Hematopoietic multipotent progenitor cell treated with erythropoietin and hydrocortisone succinate and interleukin-3 and kit ligand, for 15 days (in vitro differentiated cells): Measurements from ENCODE around the gene OR10G3.

Experiments
- DNase-seq: peaks from one replicate; pipeline ENCODE4 v3.0.0-alpha.2; 2015; ENCODE audit warnings: low spot score

OR10G3 gene

DNA sequence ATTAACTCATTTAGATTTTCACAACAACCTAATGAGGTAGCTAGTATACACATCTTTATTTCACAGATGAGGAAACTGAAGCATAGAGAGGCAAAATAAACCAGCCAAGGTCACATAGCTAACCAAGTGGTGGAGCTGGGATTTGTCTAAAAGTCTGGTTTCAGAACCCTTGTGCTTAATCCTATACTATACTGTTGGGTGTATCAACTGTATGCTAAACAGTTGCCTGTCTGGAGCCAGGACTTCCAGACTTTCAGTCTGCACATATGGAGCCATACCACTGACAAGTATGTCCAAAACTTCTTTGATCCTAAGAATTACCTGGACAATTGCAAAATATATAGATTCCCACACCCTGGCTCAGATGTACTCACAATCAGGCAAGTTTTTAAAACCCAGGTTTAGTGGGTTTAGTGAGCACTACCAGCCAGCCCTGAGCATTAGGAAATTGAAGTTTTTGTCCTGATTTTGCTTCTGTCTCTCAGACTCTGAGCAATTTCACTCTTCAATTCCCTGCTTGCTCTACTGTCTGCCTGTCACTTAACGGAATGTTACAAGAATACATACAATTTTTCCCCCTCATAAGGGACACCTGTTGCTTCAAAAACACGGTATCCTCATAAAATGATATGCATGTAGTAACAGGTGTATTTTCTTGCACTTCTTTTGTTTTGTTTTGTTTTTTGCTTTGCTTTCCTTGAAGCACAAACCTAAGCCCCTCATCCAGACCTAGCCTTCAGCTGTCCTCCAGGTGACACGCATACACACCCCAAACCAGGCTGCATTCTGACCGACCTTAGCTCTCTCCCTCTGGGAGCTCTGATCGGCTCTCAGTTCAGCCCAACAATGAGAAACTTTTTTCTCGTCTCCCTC, 44.1 kb downstream of the OR10G3 start:
- DNase-seq: no peak

DNA sequence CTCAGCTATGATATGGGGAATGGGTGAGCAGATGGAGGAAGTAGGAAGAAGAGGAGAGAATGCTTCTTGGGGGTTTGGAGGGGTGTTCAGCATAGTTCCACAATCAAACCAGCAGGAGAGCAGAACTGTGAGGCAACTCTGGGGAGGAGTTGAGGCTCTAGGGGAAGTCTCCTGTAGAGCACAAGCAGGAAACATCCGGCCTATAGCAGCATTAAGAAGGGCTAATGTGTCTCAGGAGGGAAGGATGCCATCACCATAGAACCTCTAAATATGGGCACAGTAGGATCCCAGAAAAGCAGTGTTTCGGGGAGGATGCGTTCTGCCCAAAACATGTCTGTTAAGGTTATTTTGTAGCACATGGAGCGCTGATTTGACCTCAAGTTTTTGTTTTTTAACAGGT, 45.3 kb downstream of the OR10G3 start:
- DNase-seq: no peak

DNA sequence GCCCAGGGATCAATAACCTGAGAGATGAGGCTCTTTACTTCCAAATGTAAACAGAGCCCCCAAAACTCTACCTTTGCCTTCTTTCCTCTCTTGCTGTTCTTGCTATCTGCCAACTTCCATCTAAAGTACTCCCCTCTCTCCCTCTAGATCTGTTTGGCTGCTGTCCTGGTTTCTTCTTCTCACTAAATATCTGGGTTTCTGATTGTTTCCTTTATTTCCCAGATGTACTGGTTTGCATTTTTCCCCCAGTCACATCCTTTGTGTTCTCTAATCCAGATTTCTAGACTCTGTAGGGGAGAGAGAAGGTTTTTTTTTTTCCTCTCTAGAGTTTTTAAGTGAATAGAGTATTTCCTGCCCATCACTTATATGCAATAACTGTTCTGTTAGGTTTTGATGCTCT, 46.6 kb downstream of the OR10G3 start:
- DNase-seq: no peak

DNA sequence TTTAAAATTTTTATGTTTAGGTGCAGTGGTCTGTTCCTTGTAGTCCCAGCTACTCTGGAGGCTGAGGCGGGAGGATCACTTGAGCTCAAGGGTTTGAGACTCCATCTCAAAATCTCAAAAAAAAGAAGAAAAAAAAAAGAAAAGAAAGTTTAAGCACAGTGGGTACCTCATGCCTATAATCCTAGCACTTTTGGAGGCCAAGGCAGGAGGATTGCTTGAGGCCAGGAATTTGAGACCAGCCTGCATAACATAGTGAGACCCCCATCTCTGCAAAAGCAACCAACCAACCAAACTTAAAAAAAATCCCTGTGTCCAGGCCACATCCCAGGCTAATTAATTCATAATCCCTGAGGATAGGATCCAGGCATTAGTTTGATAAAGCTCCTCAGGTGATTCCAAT, 50.4 kb downstream of the OR10G3 start:
- no peak for DNase-seq

DNA sequence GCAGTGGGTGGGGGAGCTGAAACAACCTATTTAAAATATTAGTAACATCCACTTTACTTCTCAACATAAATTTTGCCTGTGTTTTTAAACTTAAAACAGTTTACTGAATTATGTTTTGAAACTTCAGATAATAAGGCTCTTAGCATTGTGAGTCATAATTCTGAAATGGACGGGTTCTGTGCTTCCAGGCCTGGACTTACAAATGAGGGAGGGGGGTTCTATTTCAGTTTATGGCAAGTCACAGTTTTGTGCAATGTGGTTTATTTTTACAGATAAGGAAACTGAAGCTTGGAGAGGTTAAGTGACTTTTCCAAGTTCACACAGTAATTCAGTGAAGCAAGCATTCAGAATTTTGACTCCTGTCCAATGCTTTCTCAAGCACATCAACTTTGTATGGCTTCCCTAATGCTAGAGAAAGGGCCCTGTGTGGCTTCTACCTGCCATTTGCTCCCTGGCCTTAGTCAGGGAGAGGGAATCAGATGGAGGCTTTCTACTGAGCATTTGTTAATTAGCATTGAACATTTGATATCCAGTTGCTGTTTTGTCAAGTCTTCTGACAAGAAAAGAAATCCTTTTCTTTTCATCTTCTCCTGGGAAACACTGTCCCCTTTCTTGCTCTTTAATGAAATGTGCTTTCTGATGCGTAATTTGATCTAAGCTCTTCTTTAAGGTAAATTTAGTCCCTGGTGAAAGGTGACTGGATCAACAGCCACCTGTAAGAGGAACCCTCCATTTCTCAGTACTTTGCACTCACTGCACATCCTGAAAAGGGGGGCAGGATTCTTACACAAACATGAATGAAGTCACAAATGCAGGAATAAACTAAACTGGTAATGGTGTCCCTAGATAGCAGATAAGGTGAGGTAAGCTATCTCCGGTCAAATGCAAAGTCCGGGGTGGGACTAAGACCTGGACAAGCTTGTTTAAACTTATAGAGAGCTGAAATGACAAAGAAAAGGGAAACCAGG, 51.2 kb downstream of the OR10G3 start:
- no peak for DNase-seq

DNA sequence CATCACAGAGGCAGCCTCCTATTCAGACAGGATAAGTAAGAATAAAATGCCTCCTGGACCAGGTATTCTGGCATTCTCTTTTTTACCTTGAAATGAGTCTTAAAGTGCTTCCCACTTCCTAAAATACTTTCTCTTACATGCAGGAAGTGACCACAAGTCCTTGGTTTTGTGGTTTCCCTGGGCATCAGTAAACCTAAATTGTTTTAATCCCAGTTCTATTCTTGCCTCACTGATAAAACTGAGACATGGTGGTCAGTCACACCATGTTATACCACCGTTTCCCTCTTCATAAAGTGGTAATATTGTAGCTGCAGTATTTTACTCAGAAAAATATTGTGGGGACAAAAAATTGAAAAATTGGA, 52.6 kb downstream of the OR10G3 start:
- DNase-seq: no peak

DNA sequence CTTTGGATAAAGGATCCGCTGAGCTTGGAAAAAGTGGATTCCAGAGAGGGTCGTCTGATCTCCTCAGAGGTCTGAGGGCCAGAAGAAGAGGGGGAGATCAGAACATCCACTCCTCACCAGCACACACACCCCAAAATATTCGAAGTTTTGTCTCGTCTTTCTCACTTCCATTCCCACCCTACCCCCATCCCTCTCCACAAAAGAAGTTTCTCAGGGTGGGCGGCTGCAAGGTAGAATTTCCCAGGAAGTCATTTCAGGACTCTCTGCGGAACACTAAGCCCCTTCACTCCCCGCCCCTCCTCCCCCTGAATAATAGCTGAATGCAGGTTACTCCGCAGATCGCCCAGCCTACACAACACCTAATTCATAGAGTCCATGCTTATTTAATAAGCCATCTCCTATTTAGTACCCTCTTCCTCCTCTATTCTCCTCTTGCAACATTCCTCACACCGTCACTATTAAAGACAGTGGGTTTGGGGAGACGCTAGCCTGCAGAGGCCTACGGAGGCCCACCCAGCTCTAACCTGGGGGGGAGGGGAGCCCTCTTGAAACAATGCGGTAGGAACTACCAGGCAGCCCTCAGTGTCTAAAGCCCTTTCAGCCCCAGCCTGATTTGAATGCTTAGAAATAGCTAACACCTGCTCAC, 53.1 kb downstream of the OR10G3 start:
- no peak for DNase-seq

DNA sequence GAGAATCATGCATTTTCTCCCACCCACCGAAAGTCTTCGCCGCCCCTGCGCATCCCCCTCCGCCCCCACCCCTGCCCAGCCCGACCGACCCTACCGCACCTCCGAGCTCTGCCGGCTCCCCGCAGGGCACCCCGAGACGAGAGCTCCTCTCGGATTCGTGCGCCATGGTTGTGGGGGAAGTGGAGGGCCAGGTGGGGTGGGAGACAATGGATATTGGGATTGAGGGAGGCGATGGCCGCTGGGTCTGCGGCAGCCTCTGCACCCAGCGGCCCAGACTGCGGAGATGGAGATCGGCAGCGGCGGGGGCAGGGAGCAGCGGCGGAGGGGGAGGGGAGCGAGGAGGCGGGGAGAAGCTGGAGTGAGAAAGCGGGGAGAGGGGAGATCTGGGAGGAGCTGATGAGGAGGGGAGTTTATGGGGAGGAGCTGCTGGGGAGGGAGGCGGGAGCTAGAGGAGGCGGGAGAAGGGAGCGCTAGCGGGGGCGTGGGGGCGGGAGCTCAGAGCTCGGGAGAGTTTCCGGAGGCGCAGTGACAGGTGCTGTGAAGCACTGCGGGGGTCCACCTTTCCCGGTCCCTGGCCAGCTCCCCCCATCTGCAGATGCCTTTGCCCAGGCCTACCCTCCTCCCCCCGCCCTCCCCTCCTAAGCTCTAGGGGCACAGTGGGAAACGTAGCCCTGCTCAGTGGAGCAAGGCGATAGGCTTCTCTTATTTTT, 53.8 kb downstream of the OR10G3 start, which contains the start of gene SALL2:
Gene SALL2 (minus strand): TSS at position 385 of the 710 bp plus-strand sequence. CDS start 219 bp downstream, at position 166.
- DNase-seq: no peak

DNA sequence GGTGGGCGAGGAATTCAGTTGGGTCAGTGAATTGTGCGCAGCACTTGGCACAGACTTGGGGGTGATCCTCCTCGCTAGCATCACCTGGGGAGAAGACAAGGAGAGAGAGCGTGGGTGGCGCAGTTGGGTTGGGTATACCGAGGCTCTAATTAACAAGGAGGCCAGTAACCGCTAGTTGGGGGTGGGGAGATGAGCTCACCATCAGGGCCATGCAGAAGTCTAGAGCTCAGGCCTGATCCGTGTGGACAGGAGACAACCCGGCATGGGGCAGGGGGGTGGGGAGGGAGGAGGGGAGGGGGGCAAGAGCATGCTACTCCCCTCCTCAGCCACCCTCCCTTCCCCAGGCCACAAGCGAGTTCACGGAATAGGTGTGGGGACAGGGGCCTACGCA, 54.3 kb downstream of the OR10G3 start:
- no peak for DNase-seq

DNA sequence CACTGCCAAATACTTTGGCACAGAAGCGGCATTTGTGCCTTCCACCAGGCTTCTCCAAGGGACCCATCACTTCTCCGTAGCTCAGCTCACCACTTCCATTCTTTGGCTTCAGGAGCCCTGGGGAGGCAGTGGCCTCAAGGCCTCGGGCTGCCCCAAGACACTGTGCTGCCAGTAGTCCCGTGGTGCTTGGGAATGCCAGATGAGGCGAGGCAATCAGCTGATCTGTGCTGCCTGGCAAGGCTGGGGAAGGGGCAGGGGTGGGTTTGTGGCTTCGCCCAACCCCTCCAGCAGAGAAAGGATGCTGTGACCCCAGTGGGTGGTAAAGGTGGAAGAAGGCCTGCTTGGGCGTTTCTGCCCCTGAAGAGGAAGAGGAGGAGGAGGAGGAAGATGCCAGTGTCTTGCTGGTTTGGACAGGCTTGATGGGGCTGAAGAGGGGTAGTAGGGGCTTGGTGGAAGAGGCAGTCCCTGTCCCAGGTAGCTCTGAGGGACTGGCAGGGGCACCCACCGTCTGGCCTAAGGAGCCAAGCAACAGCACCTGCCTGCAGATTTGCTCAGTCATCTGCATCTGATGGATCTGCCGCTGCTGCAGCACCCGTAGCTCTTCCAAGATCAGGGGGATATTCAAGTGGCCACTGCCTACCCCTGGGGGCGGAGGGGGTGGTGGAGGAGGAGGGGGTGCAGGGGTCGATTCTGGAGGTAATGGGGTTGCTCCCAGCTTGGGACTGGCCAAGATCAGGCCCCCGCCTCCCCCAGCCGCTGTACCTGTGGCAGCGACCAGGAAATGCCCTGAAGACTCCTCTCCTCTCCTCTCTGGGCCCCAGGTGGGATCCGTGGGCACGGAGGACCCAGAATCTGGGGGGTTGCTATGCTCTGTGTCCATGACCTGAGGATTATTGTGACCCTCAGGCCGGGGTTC, 55.0 kb downstream of the OR10G3 start:
- no peak for DNase-seq

DNA sequence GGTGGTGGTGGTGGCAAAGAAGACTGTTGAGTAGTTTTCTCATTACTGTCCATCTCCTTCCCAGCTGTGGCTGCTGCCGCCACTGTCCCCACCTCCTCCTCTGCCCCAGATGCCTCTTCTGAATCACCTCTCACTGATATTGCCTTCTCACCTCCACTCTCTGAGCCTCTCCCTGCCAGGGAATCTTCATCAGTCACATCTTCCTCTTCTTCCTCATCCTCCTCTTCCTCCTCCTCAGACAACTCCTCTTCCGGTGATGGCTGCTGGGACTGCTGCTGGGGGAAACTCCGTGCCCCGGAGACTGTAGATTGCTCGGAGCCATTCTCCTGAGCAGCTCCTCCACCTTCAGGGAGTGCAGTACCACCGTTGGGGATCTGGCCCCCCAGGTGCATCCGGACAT, 56.7 kb downstream of the OR10G3 start:
- DNase-seq: no peak

DNA sequence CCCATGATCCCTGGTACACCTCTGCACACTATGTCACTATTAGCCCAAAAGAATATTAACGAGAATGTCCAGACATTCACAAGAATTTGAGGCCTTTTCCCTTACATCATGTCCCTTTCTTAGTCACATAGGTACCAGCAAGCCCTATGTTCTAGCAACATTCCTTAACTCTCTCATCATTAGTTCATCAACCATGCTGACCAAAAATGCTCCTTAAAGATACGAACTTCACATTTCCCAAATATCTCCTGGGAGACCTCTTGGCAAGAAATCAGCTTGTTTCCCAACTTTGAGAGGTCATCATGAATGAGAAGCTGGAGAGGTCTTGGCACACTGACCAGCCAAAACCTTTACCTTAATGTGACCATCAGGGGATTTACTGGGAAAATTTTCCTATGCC, 58.4 kb downstream of the OR10G3 start:
- DNase-seq: no peak

DNA sequence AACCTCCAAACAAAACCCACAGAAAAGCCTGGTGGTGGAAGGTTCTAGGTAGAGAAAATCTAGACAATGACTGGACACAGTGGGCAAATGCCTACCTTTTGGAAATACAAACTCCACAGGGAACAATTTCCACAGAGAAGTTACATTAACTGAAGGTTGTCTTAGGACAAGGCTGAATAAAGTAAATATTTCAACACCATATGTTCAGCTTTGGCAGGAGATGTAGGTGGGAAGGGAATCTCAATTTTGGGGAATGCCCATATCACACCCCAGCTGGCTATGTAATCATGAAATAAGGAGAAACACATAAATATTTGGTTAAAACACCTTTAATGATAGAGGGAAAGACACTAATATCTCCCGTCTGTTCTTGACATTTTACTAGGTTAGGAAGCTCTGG, 59.1 kb downstream of the OR10G3 start:
- DNase-seq: no peak

DNA sequence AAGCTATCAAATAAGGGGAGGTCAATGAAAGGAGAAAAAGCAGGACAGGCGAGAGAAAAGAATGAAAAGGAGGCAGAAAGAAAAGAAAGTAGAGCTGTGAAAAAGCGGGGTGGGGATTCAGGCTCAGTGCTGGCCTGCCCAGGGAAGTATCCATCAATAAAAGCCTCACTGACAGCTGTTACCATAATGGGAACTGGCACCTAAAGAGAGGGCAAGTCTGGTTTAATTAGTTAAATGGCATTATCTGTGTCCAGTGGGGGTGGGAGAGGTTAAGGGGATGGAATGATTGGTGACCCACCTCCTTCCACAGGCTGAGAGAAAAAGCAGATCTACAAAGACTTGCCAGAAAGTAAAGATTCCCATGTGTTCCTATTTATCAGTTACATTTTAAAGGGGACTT, 61.2 kb downstream of the OR10G3 start:
- no peak for DNase-seq
